ENCODE data around the gene HMX1. TPM values are rescaled to one million over a fixed set of nuclear protein-coding genes. Genes with fewer than 3 reads are reported as not detected.

HMX1 gene
- total RNA-seq, 1 experiment from 2014 or later = not detected

GRCh38 chr4:8819019-8819418, 52.6 kb downstream of the HMX1 start:
- intact Hi-C loops (cut with micrococcal nuclease) = no loop called here
- no peak overlapping the region for H3K4me3 ChIP-seq (ENCODE audit: low read length)
- no peak overlapping the region for H3K9ac ChIP-seq (ENCODE audit: low read length)
- BruUV-seq (replicated peaks) = no TSS peak
- H3K36me3 ChIP-seq (ENCODE audit: low read depth, low read length) = no peaks in the 10 kb centered on the region
- no peak overlapping the region for H2AFZ ChIP-seq (ENCODE audit: low read length)
- H3F3A ChIP-seq (ENCODE audit: low read length, unreplicated experiment) = no peaks in the 10 kb centered on the region
- no peaks in the 10 kb centered on the region for H3K9me3 ChIP-seq (ENCODE audit: low read length)
- H3K79me2 ChIP-seq (ENCODE audit: low read length) = no peaks in the 10 kb centered on the region
- no peak overlapping the region for H3K4me2 ChIP-seq (ENCODE audit: low read length)
- ATAC-seq (no peak), DNase-seq (no peak)
- H3K4me1 ChIP-seq (ENCODE audit: insufficient read depth, low read length) = no peaks in the 10 kb centered on the region
- no peak overlapping the region for H3K27ac ChIP-seq (ENCODE audit: low read length)
- H3K27me3 ChIP-seq (ENCODE audit: low read length) = no peaks in the 10 kb centered on the region
- CTCF ChIA-PET = no interaction called here
- H3K9me2 ChIP-seq (replicated peaks; ENCODE audit: low read length) = no peaks in the 10 kb centered on the region
- TF ChIP-seq EZH2 (IDR thresholded peaks at IDR 0.05; ENCODE audit: low read length, unreplicated experiment) = no peak
- no peak for TF ChIP-seq EZH2phosphoT487 (IDR thresholded peaks at IDR 0.05; ENCODE audit: borderline replicate concordance, low read length)
- no peak for TF ChIP-seq CTCF (conservative IDR thresholded peaks at IDR 0.05; ENCODE audit: low read depth, low read length)
- H4K20me1 ChIP-seq (ENCODE audit: low read length) = no peaks in the 10 kb centered on the region
- POLR2A ChIA-PET (ENCODE audit: unreplicated experiment) = no interaction called here

DNA sequence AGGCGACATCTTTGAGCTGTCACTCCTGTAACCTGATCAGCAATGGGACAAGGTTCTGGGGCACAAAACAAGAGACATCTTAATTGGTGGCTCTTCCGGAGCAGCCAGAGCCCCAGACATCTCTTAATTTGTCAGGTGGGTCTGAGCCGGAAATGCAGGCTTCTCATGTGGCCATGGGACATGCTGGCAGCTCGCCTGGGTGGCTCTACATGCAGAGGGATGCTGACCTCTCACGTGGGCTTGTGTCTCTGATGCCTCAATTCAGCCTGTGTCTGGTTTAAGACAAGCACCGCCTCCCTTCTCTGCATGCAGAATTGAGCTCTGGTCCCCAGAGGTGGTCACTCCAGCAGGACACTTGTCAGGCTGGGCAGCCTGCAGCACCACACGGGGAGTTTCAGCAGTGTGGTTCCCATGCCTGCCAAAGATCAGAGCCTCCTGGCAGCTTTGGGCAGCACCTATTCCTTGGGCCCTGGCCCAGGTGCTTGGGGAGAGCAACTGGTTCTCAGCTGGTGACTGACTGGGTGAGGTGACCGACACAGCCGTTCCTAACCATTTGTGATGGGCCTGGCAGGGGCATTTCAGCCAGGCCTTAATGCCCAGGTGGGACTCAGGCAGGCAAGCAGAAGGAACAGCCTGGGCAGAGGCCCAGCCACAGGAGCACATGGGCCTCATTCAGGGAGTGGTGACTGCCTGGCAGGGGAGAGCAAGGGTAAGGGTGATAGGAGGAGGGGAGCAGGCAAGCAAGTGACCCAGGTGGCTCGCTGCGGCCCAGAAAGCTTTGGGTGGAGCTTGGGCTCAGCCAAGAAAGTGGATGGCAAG, 53.4 kb downstream of the HMX1 start:
- DNase-seq = no peak
- H3K79me2 ChIP-seq (ENCODE audit: low read length) = no peaks in the 10 kb centered on the region
- H4K20me1 ChIP-seq (ENCODE audit: low read length) = no peaks in the 10 kb centered on the region
- CTCF ChIA-PET = no interaction called here
- H3F3A ChIP-seq (ENCODE audit: low read length, unreplicated experiment) = no peaks in the 10 kb centered on the region
- H3K9me3 ChIP-seq (ENCODE audit: low read length) = no peaks in the 10 kb centered on the region
- H3K27me3 ChIP-seq (ENCODE audit: low read length) = no peaks in the 10 kb centered on the region
- H2AFZ ChIP-seq (ENCODE audit: low read length) = no peak overlapping the region
- no peak overlapping the region for H3K4me3 ChIP-seq (ENCODE audit: low read length)
- intact Hi-C loops (cut with micrococcal nuclease) = no loop called here
- no peaks in the 10 kb centered on the region for H3K36me3 ChIP-seq (ENCODE audit: low read depth, low read length)
- no peak overlapping the region for H3K27ac ChIP-seq (ENCODE audit: low read length)
- ATAC-seq = no peak
- POLR2A ChIA-PET (ENCODE audit: unreplicated experiment) = no interaction called here
- TF ChIP-seq CTCF (conservative IDR thresholded peaks at IDR 0.05; ENCODE audit: low read depth, low read length) = no peak
- TF ChIP-seq EZH2phosphoT487 (IDR thresholded peaks at IDR 0.05; ENCODE audit: borderline replicate concordance, low read length) = no peak
- no peak for TF ChIP-seq EZH2 (IDR thresholded peaks at IDR 0.05; ENCODE audit: low read length, unreplicated experiment)
- H3K4me2 ChIP-seq (ENCODE audit: low read length) = no peak overlapping the region
- H3K9ac ChIP-seq (ENCODE audit: low read length) = no peak overlapping the region
- no peaks in the 10 kb centered on the region for H3K9me2 ChIP-seq (replicated peaks; ENCODE audit: low read length)
- H3K4me1 ChIP-seq (ENCODE audit: insufficient read depth, low read length) = no peaks in the 10 kb centered on the region
- no TSS peak for BruUV-seq (replicated peaks)

DNA sequence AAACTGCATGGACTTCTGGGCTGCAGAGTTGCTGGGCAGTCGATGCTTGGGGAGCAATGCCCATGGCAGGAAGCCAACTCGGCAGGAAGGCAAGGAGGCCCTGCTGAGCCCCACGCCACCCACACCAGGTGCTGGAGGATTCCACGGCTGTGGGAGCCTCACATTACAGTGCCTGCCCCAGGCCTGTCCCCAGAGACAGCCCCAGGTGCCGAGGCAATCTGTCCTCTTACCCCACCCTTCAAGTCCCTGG, 53.9 kb downstream of the HMX1 start:
- BruUV-seq (replicated peaks) = no TSS peak
- Histone ChIP-seq H3K4me3 (ENCODE audit: low read length) (no peak overlapping the region), H3K79me2 (ENCODE audit: low read length) (no peaks in the 10 kb centered on the region), H3K27me3 (ENCODE audit: low read length) (no peaks in the 10 kb centered on the region), H3K36me3 (ENCODE audit: low read depth, low read length) (no peaks in the 10 kb centered on the region), H3K9ac (ENCODE audit: low read length) (no peak overlapping the region), H3K9me2 (replicated peaks; ENCODE audit: low read length) (no peaks in the 10 kb centered on the region), H3K9me3 (ENCODE audit: low read length) (no peaks in the 10 kb centered on the region), H3K27ac (ENCODE audit: low read length) (no peak overlapping the region), H3K4me1 (ENCODE audit: insufficient read depth, low read length) (no peaks in the 10 kb centered on the region), H4K20me1 (ENCODE audit: low read length) (no peaks in the 10 kb centered on the region), H3K4me2 (ENCODE audit: low read length) (no peak overlapping the region), H3F3A (ENCODE audit: low read length, unreplicated experiment) (no peaks in the 10 kb centered on the region), H2AFZ (ENCODE audit: low read length) (no peak overlapping the region)
- CTCF ChIA-PET = no interaction called here
- no peak for DNase-seq
- ATAC-seq = no peak
- no peak for TF ChIP-seq CTCF (conservative IDR thresholded peaks at IDR 0.05; ENCODE audit: low read depth, low read length)
- TF ChIP-seq EZH2phosphoT487 (IDR thresholded peaks at IDR 0.05; ENCODE audit: borderline replicate concordance, low read length) = no peak
- no peak for TF ChIP-seq EZH2 (IDR thresholded peaks at IDR 0.05; ENCODE audit: low read length, unreplicated experiment)
- intact Hi-C loops (cut with micrococcal nuclease) = no loop called here
- POLR2A ChIA-PET (ENCODE audit: unreplicated experiment) = no interaction called here
